Bronchial epithelial cell (primary cell): ENCODE data around the gene ARHGAP15. TPM values are rescaled to one million over a fixed set of nuclear protein-coding genes. Genes with fewer than 3 reads are reported as not detected.

Experiments used
- DNase-seq: peaks from one replicate; pipeline ENCODE4 v3.0.0-alpha.2; 2010; ENCODE audit warnings: low read depth
- FAIRE-seq: peaks from 2 replicates; lab custom pipeline; 2011; peaks lifted over from hg19 to GRCh38; lab: Jason Lieb, UNC
- H3K27me3 ChIP-seq: 2 replicates; pipeline ENCODE4 v1.5.1; 2011; ENCODE audit warnings: low read length; ENCODE audit not compliant: control insufficient read depth, insufficient read depth
- H3K36me3 ChIP-seq: 2 replicates; pipeline ENCODE4 v1.5.1; 2011; ENCODE audit warnings: low read length; ENCODE audit not compliant: control insufficient read depth, insufficient read depth
- H3K4me3 ChIP-seq: 2 replicates; pipeline ENCODE4 v1.5.1; 2011; ENCODE audit warnings: mild to moderate bottlenecking, low read depth, low read length, control low read depth
- CTCF ChIP-seq: IDR thresholded peaks from 2 replicates; pipeline ENCODE4 v1.5.1; 2011; ENCODE audit warnings: mild to moderate bottlenecking, moderate library complexity, low read length, control low read depth, inconsistent platforms; ENCODE audit not compliant: insufficient read depth, severe bottlenecking
- total RNA-seq: library from RNA; depleted of rRNA; stranded (reverse); fragments of >200 nt; gene quantifications from 2 replicates; pipeline ENCODE4 v1.2.1, GENCODE V29; 2014

The ARHGAP15 gene
- total RNA-seq, 1 donor from 2014 or later, result not detected

- FAIRE-seq, result no peak
- no peak for TF ChIP-seq CTCF
- no peak for DNase-seq
- H3K4me3 ChIP-seq, result no peak overlapping the region
- no peaks in the 10 kb centered on the region for H3K36me3 ChIP-seq
- no peaks in the 10 kb centered on the region for H3K27me3 ChIP-seq
These were observed 506.1 kb downstream of the ARHGAP15 start for GRCh38 chr2:143635302-143635701.

- H3K27me3 ChIP-seq, result no peaks in the 10 kb centered on the region
- FAIRE-seq (no peak), DNase-seq (no peak)
- no peak for TF ChIP-seq CTCF
- H3K36me3 ChIP-seq, result no peaks in the 10 kb centered on the region
- H3K4me3 ChIP-seq, result no peak overlapping the region
These were observed 506.7 kb downstream of the ARHGAP15 start for GRCh38 chr2:143635936-143636335.

GRCh38 chr2:143640826-143641225 is 511.6 kb downstream of the ARHGAP15 start:
- Histone ChIP-seq H3K36me3 (no peaks in the 10 kb centered on the region), H3K27me3 (no peaks in the 10 kb centered on the region), H3K4me3 (no peak overlapping the region)
- no peak for DNase-seq
- no peak for FAIRE-seq
- no peak for TF ChIP-seq CTCF

- no peak overlapping the region for H3K4me3 ChIP-seq
- H3K36me3 ChIP-seq, result no peaks in the 10 kb centered on the region
- DNase-seq, result no peak
- FAIRE-seq, result no peak
- H3K27me3 ChIP-seq, result no peaks in the 10 kb centered on the region
- no peak for TF ChIP-seq CTCF
These were observed 516.9 kb downstream of the ARHGAP15 start for GRCh38 chr2:143645921-143646645.

GRCh38 chr2:143649226-143649740 is 520.1 kb downstream of the ARHGAP15 start:
- Histone ChIP-seq H3K27me3 (no peaks in the 10 kb centered on the region), H3K36me3 (no peaks in the 10 kb centered on the region), H3K4me3 (no peak overlapping the region)
- TF ChIP-seq CTCF, result no peak
- DNase-seq (no peak), FAIRE-seq (no peak)
